Muscle layer of duodenum (tissue), 2 donors: ENCODE results near the gene ACP4.
"Not testable (repeated sequence)": the region's sequence is repeated elsewhere in the genome, so short reads cannot be mapped to it uniquely, and the experiment has no call there.

ENCODE experiments used
- H3K27ac ChIP-seq: one replicate; pipeline ENCODE4 v1.7.0; 2013; ENCODE audit warnings: mild to moderate bottlenecking, low read length
- H3K27me3 ChIP-seq: one replicate; pipeline ENCODE4 v1.7.0; 2013; ENCODE audit warnings: low read depth, mild to moderate bottlenecking, control low read depth, low read length
- H3K36me3 ChIP-seq, 2 donors: one replicate each; pipeline ENCODE4 v1.7.0; 2013; ENCODE audit warnings: low read length in 2 of 2, control low read depth in 1 of 2, mild to moderate bottlenecking in 1 of 2; ENCODE audit not compliant: insufficient read depth in 2 of 2, control insufficient read depth in 1 of 2
- H3K4me1 ChIP-seq, 2 donors: one replicate each; pipeline ENCODE4 v1.7.0; 2013; ENCODE audit warnings: low read length in 2 of 2, mild to moderate bottlenecking in 2 of 2, control low read depth in 1 of 2, moderate library complexity in 1 of 2; ENCODE audit not compliant: insufficient read depth in 2 of 2, control insufficient read depth in 1 of 2
- H3K4me3 ChIP-seq, 2 donors: one replicate each; pipeline ENCODE4 v1.7.0; 2013; ENCODE audit warnings: low read length in 2 of 2, low read depth in 1 of 2, mild to moderate bottlenecking in 1 of 2
- H3K9me3 ChIP-seq, 2 donors: one replicate each; pipeline ENCODE4 v1.7.0; 2013; ENCODE audit warnings: low read length in 2 of 2, control low read depth in 1 of 2, mild to moderate bottlenecking in 1 of 2; ENCODE audit not compliant: control insufficient read depth in 1 of 2
- donor health status: healthy.

Gene ACP4

DNA sequence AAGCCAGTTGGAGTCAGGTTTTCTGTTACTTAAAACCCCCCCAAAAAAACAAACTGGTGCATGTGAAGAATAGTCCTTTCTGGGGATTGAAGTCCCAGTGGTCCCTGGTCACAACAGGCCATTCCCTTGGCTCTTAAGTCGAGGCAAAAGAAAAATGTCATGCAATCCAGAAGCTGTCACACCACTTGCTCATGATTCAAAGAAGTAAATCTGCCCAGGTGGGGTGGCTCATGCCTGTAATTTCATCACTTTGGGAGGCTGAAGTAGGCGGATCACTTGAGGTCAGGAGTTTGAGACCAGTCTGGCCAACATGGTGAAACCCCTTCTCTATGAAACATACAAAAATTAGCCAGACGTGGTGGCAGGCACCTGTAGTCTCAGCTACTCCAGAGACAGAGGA is 28.7 kb upstream of the ACP4 start:
- not testable (repeated sequence) for H3K9me3 ChIP-seq, H3K4me1 ChIP-seq, H3K27ac ChIP-seq, H3K27me3 ChIP-seq, H3K4me3 ChIP-seq, H3K36me3 ChIP-seq

GRCh38 chr19:50763521-50763920 is 26.7 kb upstream of the ACP4 start:
- H3K9me3 ChIP-seq, H3K27me3 ChIP-seq, H3K4me3 ChIP-seq: not testable (repeated sequence)

GRCh38 chr19:50764409-50764808 is 25.8 kb upstream of the ACP4 start:
- H3K27me3 ChIP-seq: no peaks in the 10 kb centered on the region
- H3K4me3 ChIP-seq: no peak overlapping the region

More at GRCh38 chr19:50763521-50763920, 26.7 kb upstream of the ACP4 start:
- H3K36me3 ChIP-seq, H3K4me1 ChIP-seq, H3K27ac ChIP-seq: not testable (repeated sequence)

GRCh38 chr19:50766746-50767145 is 23.5 kb upstream of the ACP4 start:
- H3K9me3 ChIP-seq, H3K27ac ChIP-seq, H3K27me3 ChIP-seq, H3K4me1 ChIP-seq, H3K36me3 ChIP-seq, H3K4me3 ChIP-seq: not testable (repeated sequence)

More at GRCh38 chr19:50764409-50764808, 25.8 kb upstream of the ACP4 start:
- Histone ChIP-seq H3K9me3 (peaks cover 0 to 4% of the 10 kb centered on the region in 2 donors), H3K4me1 (no peaks in the 10 kb centered on the region), H3K27ac (no peak overlapping the region), H3K36me3 (no peaks in the 10 kb centered on the region)

GRCh38 chr19:50767263-50767662 is 23.0 kb upstream of the ACP4 start:
- H3K36me3 ChIP-seq, H3K27me3 ChIP-seq, H3K27ac ChIP-seq, H3K9me3 ChIP-seq, H3K4me3 ChIP-seq, H3K4me1 ChIP-seq: not testable (repeated sequence)

GRCh38 chr19:50768277-50768676 is 21.9 kb upstream of the ACP4 start:
- Histone ChIP-seq H3K27me3 (no peaks in the 10 kb centered on the region), H3K4me3 (no peak overlapping the region), H3K4me1 (no peaks in the 10 kb centered on the region), H3K36me3 (no peaks in the 10 kb centered on the region), H3K9me3 (no peaks in the 10 kb centered on the region), H3K27ac (no peak overlapping the region)

DNA sequence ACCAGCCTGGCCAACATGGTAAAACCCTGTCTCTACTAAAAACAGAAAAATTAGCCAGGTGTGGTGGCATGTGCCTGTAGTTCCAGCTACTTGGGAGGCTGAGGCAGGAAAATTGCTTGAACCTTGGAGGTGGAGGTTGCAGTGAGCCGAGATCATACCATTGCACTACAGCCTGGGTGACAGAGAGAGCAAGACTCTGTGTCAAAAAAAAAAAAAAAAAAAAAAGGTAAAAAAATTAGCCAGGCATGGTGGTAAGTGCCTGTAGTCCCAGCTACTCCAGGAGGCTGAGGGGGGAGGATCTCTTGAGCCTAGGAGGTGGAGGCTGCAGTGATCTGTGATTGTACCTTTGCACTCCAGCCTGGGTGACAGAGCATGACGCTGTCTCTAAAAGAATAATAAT is 20.1 kb upstream of the ACP4 start, which contains the start of gene GPR32:
Gene GPR32, plus strand, starts transcription at position 301 of the 400 bp plus-strand sequence. CDS start 137 bp downstream, outside the sequence.
- not testable (repeated sequence) for H3K4me3 ChIP-seq, H3K27ac ChIP-seq, H3K36me3 ChIP-seq, H3K4me1 ChIP-seq, H3K27me3 ChIP-seq, H3K9me3 ChIP-seq

DNA sequence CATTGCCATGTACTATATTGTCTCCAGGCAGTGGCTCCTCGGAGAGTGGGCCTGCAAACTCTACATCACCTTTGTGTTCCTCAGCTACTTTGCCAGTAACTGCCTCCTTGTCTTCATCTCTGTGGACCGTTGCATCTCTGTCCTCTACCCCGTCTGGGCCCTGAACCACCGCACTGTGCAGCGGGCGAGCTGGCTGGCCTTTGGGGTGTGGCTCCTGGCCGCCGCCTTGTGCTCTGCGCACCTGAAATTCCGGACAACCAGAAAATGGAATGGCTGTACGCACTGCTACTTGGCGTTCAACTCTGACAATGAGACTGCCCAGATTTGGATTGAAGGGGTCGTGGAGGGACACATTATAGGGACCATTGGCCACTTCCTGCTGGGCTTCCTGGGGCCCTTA is 19.3 kb upstream of the ACP4 start:
- Histone ChIP-seq H3K4me1 (no peaks in the 10 kb centered on the region), H3K27ac (no peak overlapping the region), H3K9me3 (no peaks in the 10 kb centered on the region), H3K4me3 (no peak overlapping the region), H3K27me3 (no peaks in the 10 kb centered on the region), H3K36me3 (no peaks in the 10 kb centered on the region)

GRCh38 chr19:50772476-50772875 is 17.7 kb upstream of the ACP4 start:
- H3K4me3 ChIP-seq: no peak overlapping the region
- H3K9me3 ChIP-seq: peaks cover 0 to 2% of the 10 kb centered on the region in 2 donors
- H3K4me1 ChIP-seq: no peaks in the 10 kb centered on the region
- H3K27me3 ChIP-seq: peaks cover 2% of the 10 kb centered on the region
- no peak overlapping the region for H3K27ac ChIP-seq
- no peaks in the 10 kb centered on the region for H3K36me3 ChIP-seq

GRCh38 chr19:50772912-50773311 is 17.3 kb upstream of the ACP4 start:
- not testable (repeated sequence) for H3K4me3 ChIP-seq, H3K27ac ChIP-seq, H3K36me3 ChIP-seq, H3K9me3 ChIP-seq, H3K27me3 ChIP-seq, H3K4me1 ChIP-seq

DNA sequence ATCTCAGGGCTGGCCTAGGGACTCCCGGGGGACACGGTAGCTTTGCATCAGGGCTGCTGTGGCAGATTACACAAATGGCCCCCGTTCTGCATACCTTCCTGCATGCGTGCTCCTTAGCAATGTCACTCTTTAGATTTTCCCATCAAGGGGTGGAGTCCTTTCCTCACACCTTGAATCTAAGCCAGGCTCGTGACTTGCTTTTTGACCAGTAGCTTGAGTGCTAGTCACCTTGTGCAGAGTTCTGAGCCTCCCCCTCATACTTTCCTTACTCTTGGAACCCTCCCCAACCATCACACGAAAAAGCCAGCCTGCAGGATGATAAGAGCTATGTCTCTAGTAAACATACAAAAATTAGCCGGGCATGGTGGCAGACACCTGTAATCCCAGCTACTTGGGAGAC is 16.8 kb upstream of the ACP4 start:
- not testable (repeated sequence) for H3K9me3 ChIP-seq, H3K4me1 ChIP-seq, H3K36me3 ChIP-seq, H3K27ac ChIP-seq, H3K4me3 ChIP-seq
- peaks cover 11% of the 10 kb centered on the region for H3K27me3 ChIP-seq

DNA sequence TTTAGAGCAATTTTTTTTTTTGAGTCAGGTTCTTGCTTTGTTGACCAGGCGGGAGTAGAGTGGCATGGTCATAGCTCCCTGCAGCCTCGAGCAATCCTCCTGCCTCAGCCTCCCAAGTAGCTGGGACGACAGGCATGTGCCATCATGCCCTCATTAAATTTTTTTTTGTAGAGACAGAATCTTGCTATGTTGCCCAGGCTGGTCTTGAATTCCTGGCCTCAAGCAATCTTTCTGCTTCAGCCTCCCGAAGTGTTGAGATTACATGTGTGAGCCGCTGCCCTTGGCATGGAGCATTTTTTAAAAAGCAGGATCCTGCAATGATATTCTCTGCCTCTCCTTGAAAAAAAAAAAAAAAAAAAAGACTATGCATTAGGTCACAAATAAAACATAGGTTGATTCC is 14.1 kb upstream of the ACP4 start:
- Histone ChIP-seq H3K27ac (no peak overlapping the region), H3K4me3 (no peak overlapping the region), H3K4me1 (no peaks in the 10 kb centered on the region), H3K27me3 (peaks cover 38% of the 10 kb centered on the region), H3K36me3 (no peaks in the 10 kb centered on the region), H3K9me3 (peaks cover 0 to 2% of the 10 kb centered on the region in 2 donors)
